Type B pancreatic cell (in vitro differentiated cells): ENCODE measurements around the gene BRICD5. TPM values are rescaled to one million over a fixed set of nuclear protein-coding genes. Genes with fewer than 3 reads are reported as not detected.

Source experiments
- DNase-seq: peaks from one replicate; pipeline ENCODE4 v3.0.0; 2021; ENCODE audit warnings: mixed read lengths; ENCODE audit not compliant: unreplicated experiment; ENCODE audit errors: extremely low spot score
- H3K27ac Mint-ChIP-seq: 2 replicates; pipeline ENCODE4 v1.8.0; 2021; ENCODE audit warnings: mild to moderate bottlenecking, mixed read lengths
- H3K27me3 Mint-ChIP-seq: 2 replicates; pipeline ENCODE4 v1.8.0; 2021; ENCODE audit warnings: mixed read lengths
- H3K36me3 Mint-ChIP-seq: 2 replicates; pipeline ENCODE4 v1.8.0; 2021; ENCODE audit warnings: mixed read lengths
- H3K4me1 Mint-ChIP-seq: one replicate; pipeline ENCODE4 v1.8.0; 2021; ENCODE audit warnings: mixed read lengths; ENCODE audit not compliant: unreplicated experiment
- H3K4me3 Mint-ChIP-seq: 2 replicates; pipeline ENCODE4 v1.8.0; 2021; ENCODE audit warnings: mild to moderate bottlenecking, mixed read lengths
- H3K9me3 Mint-ChIP-seq: 2 replicates; pipeline ENCODE4 v1.8.0; 2021; ENCODE audit warnings: mixed read lengths
- total RNA-seq: library from RNA; stranded (reverse); gene quantifications from 2 replicates; pipeline ENCODE4 v1.2.1, GENCODE V29; 2021; ENCODE audit warnings: low replicate concordance
- TF ChIP-seq, protein P1 (sequence below): fragments of 200-600 bp; sonication (generic); conservative IDR thresholded peaks from 2 replicates; pipeline ENCODE4 v1.5.0; 2021; ENCODE audit warnings: antibody characterized with exemption, mild to moderate bottlenecking

The BRICD5 gene
- total RNA-seq, 1 donor from 2014 or later = 16.6 TPM

DNA sequence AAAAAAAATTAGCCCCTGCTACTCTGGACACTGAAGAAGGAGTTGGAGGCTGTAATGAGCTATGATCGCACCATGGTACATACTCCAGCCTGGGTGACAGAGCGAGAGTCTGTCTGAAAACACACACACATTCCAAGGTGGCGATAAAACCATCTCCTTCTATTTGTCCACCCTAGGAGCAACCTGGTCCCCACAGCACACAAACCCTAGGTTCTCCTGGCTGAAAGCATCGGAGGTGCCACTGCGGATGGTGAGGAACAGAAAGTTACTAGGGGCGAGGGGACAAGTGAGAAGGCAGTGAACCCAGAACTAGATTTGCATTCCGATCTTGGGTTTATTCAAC lies 42.1 kb upstream of the BRICD5 start:
- no peaks in the 10 kb centered on the region for H3K27me3 Mint-ChIP-seq
- H3K4me1 Mint-ChIP-seq = no peaks in the 10 kb centered on the region
- no peak for DNase-seq
- H3K36me3 Mint-ChIP-seq = peaks cover 17% of the 10 kb centered on the region
- H3K4me3 Mint-ChIP-seq = no peak overlapping the region
- peak overlapping the region; percentile 77 for H3K27ac Mint-ChIP-seq
- no peaks in the 10 kb centered on the region for H3K9me3 Mint-ChIP-seq
- TF ChIP-seq, protein P1, sequence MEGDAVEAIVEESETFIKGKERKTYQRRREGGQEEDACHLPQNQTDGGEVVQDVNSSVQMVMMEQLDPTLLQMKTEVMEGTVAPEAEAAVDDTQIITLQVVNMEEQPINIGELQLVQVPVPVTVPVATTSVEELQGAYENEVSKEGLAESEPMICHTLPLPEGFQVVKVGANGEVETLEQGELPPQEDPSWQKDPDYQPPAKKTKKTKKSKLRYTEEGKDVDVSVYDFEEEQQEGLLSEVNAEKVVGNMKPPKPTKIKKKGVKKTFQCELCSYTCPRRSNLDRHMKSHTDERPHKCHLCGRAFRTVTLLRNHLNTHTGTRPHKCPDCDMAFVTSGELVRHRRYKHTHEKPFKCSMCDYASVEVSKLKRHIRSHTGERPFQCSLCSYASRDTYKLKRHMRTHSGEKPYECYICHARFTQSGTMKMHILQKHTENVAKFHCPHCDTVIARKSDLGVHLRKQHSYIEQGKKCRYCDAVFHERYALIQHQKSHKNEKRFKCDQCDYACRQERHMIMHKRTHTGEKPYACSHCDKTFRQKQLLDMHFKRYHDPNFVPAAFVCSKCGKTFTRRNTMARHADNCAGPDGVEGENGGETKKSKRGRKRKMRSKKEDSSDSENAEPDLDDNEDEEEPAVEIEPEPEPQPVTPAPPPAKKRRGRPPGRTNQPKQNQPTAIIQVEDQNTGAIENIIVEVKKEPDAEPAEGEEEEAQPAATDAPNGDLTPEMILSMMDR = no peak

DNA sequence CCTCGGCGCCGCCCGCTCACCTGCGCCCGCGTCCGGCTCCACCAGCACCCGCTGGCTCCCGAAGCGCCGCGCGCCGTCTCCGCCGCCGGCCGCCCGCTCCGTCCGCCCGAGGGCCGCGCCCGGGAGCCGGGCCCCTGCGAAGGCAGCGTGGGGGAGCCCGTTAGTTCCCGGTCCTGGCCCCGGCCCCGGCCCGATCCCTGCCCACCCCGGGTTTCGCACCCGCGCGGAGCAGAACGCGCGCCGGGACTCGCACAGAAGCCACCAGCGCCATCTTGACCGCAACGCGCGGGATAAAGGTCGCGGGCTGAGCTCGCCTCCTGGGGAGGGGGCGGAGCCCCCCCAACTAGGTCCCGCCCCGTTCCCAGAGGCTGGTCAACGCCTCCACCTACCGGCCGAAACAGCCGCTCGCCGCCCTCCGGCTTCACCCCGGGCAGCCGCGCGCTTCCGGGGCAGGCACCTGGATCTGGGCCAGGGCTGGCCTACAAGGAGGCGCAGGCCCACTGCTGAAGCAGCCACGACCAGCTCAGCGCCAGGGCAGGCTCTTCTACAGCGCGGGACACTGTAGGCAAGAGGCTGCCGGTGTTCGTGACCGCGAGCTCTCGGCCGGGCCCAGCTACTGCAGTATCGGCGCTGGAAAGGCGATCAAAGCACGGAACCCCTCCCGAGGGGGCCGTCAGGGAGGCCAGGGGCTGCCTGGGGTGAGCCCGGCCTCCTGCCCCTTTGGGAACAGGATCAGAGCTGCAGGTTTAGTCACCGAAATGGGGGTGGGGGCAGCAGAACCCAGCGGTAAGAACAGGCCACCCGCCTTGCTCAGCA lies 40.8 kb upstream of the BRICD5 start, which contains the start of gene ECI1:
Gene ECI1, minus strand, starts transcription at position 292 of the 816 bp plus-strand sequence. Its CDS starts 21 bp downstream, at position 271.
- peak; percentile 93 for DNase-seq
- Mint-ChIP-seq H3K27ac (peak within 1 kb of the TSS; percentile 95), H3K27me3 (no peaks in the 10 kb centered on the region), H3K9me3 (no peaks in the 10 kb centered on the region), H3K36me3 (peaks cover 13% of the 10 kb centered on the region), H3K4me1 (no peaks in the 10 kb centered on the region), H3K4me3 (peak within 1 kb of the TSS; percentile 93)
- TF ChIP-seq, protein P1 = peak; percentile 74

DNA sequence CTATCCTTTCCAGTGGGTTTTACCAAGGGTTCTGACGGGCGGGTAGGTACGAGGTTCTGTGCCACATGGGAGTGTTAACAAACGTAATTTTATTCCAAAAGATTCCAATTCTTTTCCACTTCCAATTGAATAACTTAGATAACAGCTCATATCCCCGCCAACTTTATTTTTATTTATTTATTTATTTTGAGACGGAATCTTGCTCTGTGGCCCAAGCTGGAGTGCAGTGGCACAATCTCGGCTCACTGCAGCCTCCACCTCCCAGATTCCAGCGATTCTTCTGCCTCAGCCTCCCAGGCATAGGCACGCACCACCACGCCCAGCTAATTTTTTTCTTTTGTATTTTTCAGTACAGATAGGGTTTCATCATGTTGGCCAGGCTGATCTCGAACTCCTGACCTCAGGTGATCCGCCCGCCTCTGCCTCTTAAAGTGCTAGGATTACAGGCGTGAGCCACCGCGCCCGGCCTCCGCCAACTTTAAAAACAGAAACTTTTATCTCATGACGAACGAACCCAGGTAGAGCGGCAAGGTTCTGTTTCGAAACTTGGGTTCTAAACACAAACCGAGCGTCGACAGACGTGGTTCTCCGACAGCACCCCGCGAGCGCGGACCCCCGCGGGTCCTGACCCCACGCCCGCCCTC lies 40.1 kb upstream of the BRICD5 start:
- Mint-ChIP-seq H3K4me3 (peak overlapping the region; percentile 93), H3K27ac (peak overlapping the region; percentile 95), H3K36me3 (peaks cover 11% of the 10 kb centered on the region), H3K9me3 (no peaks in the 10 kb centered on the region), H3K4me1 (no peaks in the 10 kb centered on the region), H3K27me3 (no peaks in the 10 kb centered on the region)
- TF ChIP-seq, protein P1 = no peak
- DNase-seq = no peak

DNA sequence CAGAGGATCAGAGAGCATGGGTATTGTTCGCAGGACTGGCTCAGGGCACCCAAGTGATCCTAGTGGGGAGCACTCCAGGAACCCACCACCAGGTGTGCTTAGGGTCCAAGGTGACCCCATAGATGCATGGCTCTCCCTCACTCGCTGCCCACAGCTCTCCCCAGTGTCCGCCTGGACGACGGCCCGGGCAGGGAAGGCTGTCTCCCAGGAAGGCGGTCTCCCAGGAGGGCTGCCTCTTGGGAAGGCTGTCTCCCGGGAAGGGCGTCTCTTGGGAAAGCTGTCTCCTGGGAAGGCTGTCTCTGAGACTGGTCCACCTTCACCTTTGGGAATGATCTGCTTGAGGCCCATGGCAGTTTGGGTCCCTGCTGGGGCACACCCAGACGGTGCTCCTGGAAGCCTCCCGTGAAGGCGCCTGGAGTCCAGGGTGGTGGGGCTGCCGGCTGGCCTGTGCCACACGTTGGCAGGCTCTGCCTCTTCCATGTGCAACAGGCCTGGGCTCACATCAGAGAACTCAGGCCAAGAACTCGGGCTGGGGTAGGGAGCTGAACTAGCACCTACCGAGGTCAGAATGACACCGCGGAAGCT lies 35.7 kb upstream of the BRICD5 start:
- Mint-ChIP-seq H3K9me3 (no peaks in the 10 kb centered on the region), H3K27me3 (no peaks in the 10 kb centered on the region), H3K4me1 (no peaks in the 10 kb centered on the region), H3K36me3 (peaks cover 4% of the 10 kb centered on the region), H3K27ac (no peak overlapping the region), H3K4me3 (no peak overlapping the region)
- DNase-seq = no peak
- TF ChIP-seq, protein P1 = no peak

DNA sequence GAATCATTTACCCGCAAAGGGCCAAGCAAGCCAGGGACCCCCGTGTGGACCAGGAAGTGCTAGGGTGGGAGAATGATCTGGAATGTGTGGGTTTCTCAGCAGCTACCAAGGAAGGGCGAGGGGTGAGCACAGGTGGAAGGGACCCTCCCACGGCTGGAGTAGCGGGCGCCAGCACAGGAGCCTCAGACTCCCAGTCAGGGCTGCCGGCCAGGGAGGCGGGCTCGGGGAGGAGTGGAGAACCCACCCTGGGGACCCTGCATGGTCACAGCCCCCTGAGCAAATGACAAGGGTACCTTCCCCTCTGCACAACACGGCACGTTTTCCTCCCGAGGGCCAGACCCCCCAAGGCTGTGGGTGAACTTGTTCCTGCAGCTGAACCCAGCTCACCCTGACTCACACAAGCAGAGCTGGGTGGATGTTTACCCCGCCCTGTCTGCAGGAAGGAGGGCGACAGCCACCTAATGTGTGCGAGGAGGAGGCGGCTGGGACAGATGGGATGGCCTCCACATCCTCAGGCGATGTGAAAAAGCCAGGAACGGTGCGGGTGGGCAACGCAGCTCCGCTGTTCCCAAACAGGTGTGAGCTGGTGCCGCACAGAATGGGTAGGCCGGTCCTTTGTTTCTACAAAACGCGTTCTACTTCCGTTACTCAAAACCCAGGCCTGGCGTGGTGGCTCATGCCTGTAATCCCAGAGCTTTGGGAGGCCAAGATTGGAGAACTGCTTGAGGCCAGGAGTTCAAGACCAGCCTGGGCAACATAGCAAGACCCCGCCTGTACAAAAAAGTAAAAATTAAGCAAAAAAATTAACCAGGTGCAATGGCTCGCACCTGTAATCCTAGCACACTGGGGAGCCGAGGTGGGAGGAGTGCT lies 34.5 kb upstream of the BRICD5 start:
- DNase-seq = no peak
- H3K4me3 Mint-ChIP-seq = no peak overlapping the region
- H3K27ac Mint-ChIP-seq = no peak overlapping the region
- H3K9me3 Mint-ChIP-seq = no peaks in the 10 kb centered on the region
- peaks cover 4% of the 10 kb centered on the region for H3K36me3 Mint-ChIP-seq
- TF ChIP-seq, protein P1 = no peak
- H3K4me1 Mint-ChIP-seq = no peaks in the 10 kb centered on the region
- no peaks in the 10 kb centered on the region for H3K27me3 Mint-ChIP-seq
